Inflammatory macrophage treated with lipopolysaccharide for 1 hour (primary cell): ENCODE measurements around the gene C1orf115.
"Not testable (repeated sequence)": the region's sequence is repeated elsewhere in the genome, so short reads cannot be mapped to it uniquely, and the experiment has no call there.

Experiments used
- DNase-seq, 2 donors: peaks; one replicate each; pipeline ENCODE4 v3.0.0-alpha.2; 2020 to 2022

The C1orf115 gene

GRCh38 chr1:220730486-220730885 is 40.3 kb downstream of the C1orf115 start:
- peak; percentile 51 to 57 for DNase-seq

GRCh38 chr1:220732137-220732536 is 42.0 kb downstream of the C1orf115 start:
- no peak for DNase-seq

- no peak for DNase-seq
Observed at GRCh38 chr1:220732621-220733020, 42.5 kb downstream of the C1orf115 start.

- peak; percentile 88 to 96 for DNase-seq
Observed at GRCh38 chr1:220733086-220733601, 43.0 kb downstream of the C1orf115 start.

GRCh38 chr1:220734571-220735326 is 44.6 kb downstream of the C1orf115 start:
- DNase-seq: no peak

- DNase-seq: not testable (repeated sequence)
Observed at GRCh38 chr1:220736283-220736682, 46.1 kb downstream of the C1orf115 start.

GRCh38 chr1:220741349-220741748 is 51.2 kb downstream of the C1orf115 start:
- no peak for DNase-seq

- no peak for DNase-seq
Observed at GRCh38 chr1:220741825-220742224, 51.7 kb downstream of the C1orf115 start.

- DNase-seq: no peak
Observed at GRCh38 chr1:220742520-220742919, 52.4 kb downstream of the C1orf115 start.

GRCh38 chr1:220746851-220747250 is 56.7 kb downstream of the C1orf115 start:
- no peak for DNase-seq

- DNase-seq: no peak
Observed at GRCh38 chr1:220747437-220748088, 57.4 kb downstream of the C1orf115 start.

GRCh38 chr1:220748089-220748934 is 58.1 kb downstream of the C1orf115 start, which contains the start of gene MTARC2:
MTARC2 (plus strand) TSS chr1:220748322; CDS start chr1:220748532, 210 bp downstream.
- peak; percentile 23 to 51 for DNase-seq
